Activated naive CD8-positive, alpha-beta T cell (primary cell): ENCODE results near the gene ILDR2.
A peak's percentile ranks its signal among the peaks of the same experiment; 100 is the strongest.

Experiments
- H3K27ac Mint-ChIP-seq: one replicate; pipeline ENCODE4 v1.8.0; 2021; ENCODE audit warnings: mixed read lengths
- H3K27me3 Mint-ChIP-seq: one replicate; pipeline ENCODE4 v1.8.0; 2021; ENCODE audit warnings: mixed read lengths
- H3K36me3 Mint-ChIP-seq: one replicate; pipeline ENCODE4 v1.8.0; 2021; ENCODE audit warnings: mixed read lengths
- H3K4me1 Mint-ChIP-seq: one replicate; pipeline ENCODE4 v1.8.0; 2021; ENCODE audit warnings: low read depth, mixed read lengths
- H3K4me3 Mint-ChIP-seq: one replicate; pipeline ENCODE4 v1.8.0; 2021; ENCODE audit warnings: mild to moderate bottlenecking, mixed read lengths
- H3K9me3 Mint-ChIP-seq: one replicate; pipeline ENCODE4 v1.8.0; 2021; ENCODE audit warnings: low read depth, mixed read lengths

Gene ILDR2

GRCh38 chr1:166975361-166976129 is at the start of gene ILDR2:
Gene ILDR2 (minus strand): TSS chr1:166975540. CDS start chr1:166975268, 272 bp downstream.
- peak within 1 kb of the TSS; percentile 83 for H3K27ac Mint-ChIP-seq
- peaks cover 23% of the 10 kb centered on the region for H3K4me1 Mint-ChIP-seq
- peaks cover 13% of the 10 kb centered on the region for H3K27me3 Mint-ChIP-seq
- H3K36me3 Mint-ChIP-seq: no peaks in the 10 kb centered on the region
- H3K4me3 Mint-ChIP-seq: peak within 1 kb of the TSS; percentile 94
- no peaks in the 10 kb centered on the region for H3K9me3 Mint-ChIP-seq

- Mint-ChIP-seq H3K27me3 (peaks cover 20% of the 10 kb centered on the region), H3K27ac (no peak overlapping the region), H3K9me3 (peaks cover 9% of the 10 kb centered on the region), H3K4me1 (no peaks in the 10 kb centered on the region), H3K4me3 (no peak overlapping the region), H3K36me3 (peaks cover 2% of the 10 kb centered on the region)
Measured at GRCh38 chr1:167022384-167022783, 47.0 kb upstream of the ILDR2 start.

GRCh38 chr1:167016100-167016750 is 40.9 kb upstream of the ILDR2 start:
- Mint-ChIP-seq H3K4me1 (peaks cover 2% of the 10 kb centered on the region), H3K9me3 (no peaks in the 10 kb centered on the region), H3K4me3 (no peak overlapping the region), H3K27me3 (peaks cover 7% of the 10 kb centered on the region), H3K27ac (no peak overlapping the region), H3K36me3 (no peaks in the 10 kb centered on the region)

GRCh38 chr1:167013108-167013929 is 38.0 kb upstream of the ILDR2 start:
- Mint-ChIP-seq H3K9me3 (no peaks in the 10 kb centered on the region), H3K27me3 (peaks cover 7% of the 10 kb centered on the region), H3K4me3 (no peak overlapping the region), H3K27ac (no peak overlapping the region), H3K36me3 (no peaks in the 10 kb centered on the region), H3K4me1 (peaks cover 9% of the 10 kb centered on the region)

GRCh38 chr1:167012570-167012969 is 37.2 kb upstream of the ILDR2 start:
- Mint-ChIP-seq H3K9me3 (no peaks in the 10 kb centered on the region), H3K4me1 (peaks cover 9% of the 10 kb centered on the region), H3K27ac (no peak overlapping the region), H3K36me3 (no peaks in the 10 kb centered on the region), H3K27me3 (peaks cover 7% of the 10 kb centered on the region), H3K4me3 (no peak overlapping the region)

- no peaks in the 10 kb centered on the region for H3K36me3 Mint-ChIP-seq
- H3K4me1 Mint-ChIP-seq: peaks cover 9% of the 10 kb centered on the region
- no peaks in the 10 kb centered on the region for H3K9me3 Mint-ChIP-seq
- no peak overlapping the region for H3K27ac Mint-ChIP-seq
- H3K4me3 Mint-ChIP-seq: no peak overlapping the region
- peaks cover 7% of the 10 kb centered on the region for H3K27me3 Mint-ChIP-seq
Measured at GRCh38 chr1:167011560-167012191, 36.3 kb upstream of the ILDR2 start.

GRCh38 chr1:167003711-167004110 is 28.4 kb upstream of the ILDR2 start:
- H3K36me3 Mint-ChIP-seq: peaks cover 14% of the 10 kb centered on the region
- H3K9me3 Mint-ChIP-seq: peaks cover 15% of the 10 kb centered on the region
- no peak overlapping the region for H3K27ac Mint-ChIP-seq
- H3K27me3 Mint-ChIP-seq: peaks cover 6% of the 10 kb centered on the region
- no peak overlapping the region for H3K4me3 Mint-ChIP-seq
- H3K4me1 Mint-ChIP-seq: peaks cover 1% of the 10 kb centered on the region

GRCh38 chr1:167002354-167002753 is 27.0 kb upstream of the ILDR2 start:
- Mint-ChIP-seq H3K9me3 (peaks cover 15% of the 10 kb centered on the region), H3K27me3 (peaks cover 12% of the 10 kb centered on the region), H3K36me3 (peaks cover 14% of the 10 kb centered on the region), H3K4me3 (no peak overlapping the region), H3K4me1 (peaks cover 1% of the 10 kb centered on the region), H3K27ac (no peak overlapping the region)

GRCh38 chr1:167000546-167000945 is 25.2 kb upstream of the ILDR2 start:
- peaks cover 14% of the 10 kb centered on the region for H3K36me3 Mint-ChIP-seq
- H3K4me3 Mint-ChIP-seq: no peak overlapping the region
- H3K4me1 Mint-ChIP-seq: peaks cover 1% of the 10 kb centered on the region
- H3K27ac Mint-ChIP-seq: no peak overlapping the region
- H3K27me3 Mint-ChIP-seq: peaks cover 14% of the 10 kb centered on the region
- H3K9me3 Mint-ChIP-seq: peaks cover 15% of the 10 kb centered on the region

GRCh38 chr1:166999500-167000055 is 24.2 kb upstream of the ILDR2 start:
- Mint-ChIP-seq H3K4me1 (peaks cover 1% of the 10 kb centered on the region), H3K36me3 (peaks cover 14% of the 10 kb centered on the region), H3K4me3 (no peak overlapping the region), H3K27me3 (peaks cover 14% of the 10 kb centered on the region), H3K9me3 (peaks cover 15% of the 10 kb centered on the region), H3K27ac (no peak overlapping the region)

GRCh38 chr1:166999075-166999474 is 23.7 kb upstream of the ILDR2 start:
- Mint-ChIP-seq H3K4me1 (peaks cover 1% of the 10 kb centered on the region), H3K9me3 (peaks cover 15% of the 10 kb centered on the region), H3K4me3 (no peak overlapping the region), H3K27ac (no peak overlapping the region), H3K27me3 (peaks cover 14% of the 10 kb centered on the region), H3K36me3 (peaks cover 14% of the 10 kb centered on the region)

- no peaks in the 10 kb centered on the region for H3K4me1 Mint-ChIP-seq
- H3K27me3 Mint-ChIP-seq: peaks cover 5% of the 10 kb centered on the region
- H3K9me3 Mint-ChIP-seq: no peaks in the 10 kb centered on the region
- no peak within 1 kb of the TSS for H3K4me3 Mint-ChIP-seq
- H3K27ac Mint-ChIP-seq: no peak within 1 kb of the TSS
- no peaks in the 10 kb centered on the region for H3K36me3 Mint-ChIP-seq
Measured at GRCh38 chr1:166988974-166989515, 13.7 kb upstream of the ILDR2 start, which contains the start of gene MAEL. Gene MAEL (plus strand): TSS chr1:166989280. CDS start chr1:166989353, 73 bp downstream.

GRCh38 chr1:166981589-166981988 is 6.2 kb upstream of the ILDR2 start:
- Mint-ChIP-seq H3K27ac (no peak overlapping the region), H3K4me3 (no peak overlapping the region), H3K27me3 (peaks cover 3% of the 10 kb centered on the region), H3K36me3 (no peaks in the 10 kb centered on the region), H3K9me3 (no peaks in the 10 kb centered on the region), H3K4me1 (peaks cover under 1% of the 10 kb centered on the region)

- H3K4me3 Mint-ChIP-seq: no peak overlapping the region
- H3K27me3 Mint-ChIP-seq: peaks cover 1% of the 10 kb centered on the region
- no peaks in the 10 kb centered on the region for H3K9me3 Mint-ChIP-seq
- H3K27ac Mint-ChIP-seq: no peak overlapping the region
- no peaks in the 10 kb centered on the region for H3K36me3 Mint-ChIP-seq
- H3K4me1 Mint-ChIP-seq: peaks cover 8% of the 10 kb centered on the region
Measured at GRCh38 chr1:166980818-166981217, 5.5 kb upstream of the ILDR2 start.
